Amniotic epithelial cell (primary cell): ENCODE data around the gene INSYN1.
"Not testable (repeated sequence)": the region's sequence is repeated elsewhere in the genome, so short reads cannot be mapped to it uniquely, and the experiment has no call there.

Source experiments
- DNase-seq: peaks from one replicate; pipeline ENCODE4 v3.0.0-alpha.2; 2010; ENCODE audit warnings: low read depth

Gene INSYN1

DNA sequence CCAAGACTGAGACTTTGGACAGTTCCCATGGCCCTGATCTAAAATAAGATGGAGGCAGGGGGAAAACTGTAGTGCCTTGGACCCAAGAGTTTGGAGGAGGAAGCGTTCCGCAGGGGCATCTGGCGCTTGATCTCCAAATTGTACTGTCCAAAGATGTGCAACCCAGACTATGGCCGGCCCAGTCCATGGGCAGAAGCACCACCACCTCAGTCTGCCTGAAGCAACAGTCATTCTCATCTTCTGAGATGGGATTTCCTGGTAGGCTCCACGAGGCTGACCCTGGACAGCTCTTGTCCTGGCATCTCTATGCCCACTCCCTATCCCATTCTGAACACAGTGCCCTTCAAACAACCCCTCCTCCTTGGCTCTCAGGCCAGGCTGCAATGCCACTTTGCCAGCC lies 3.6 kb downstream of the INSYN1 start:
- DNase-seq = no peak

DNA sequence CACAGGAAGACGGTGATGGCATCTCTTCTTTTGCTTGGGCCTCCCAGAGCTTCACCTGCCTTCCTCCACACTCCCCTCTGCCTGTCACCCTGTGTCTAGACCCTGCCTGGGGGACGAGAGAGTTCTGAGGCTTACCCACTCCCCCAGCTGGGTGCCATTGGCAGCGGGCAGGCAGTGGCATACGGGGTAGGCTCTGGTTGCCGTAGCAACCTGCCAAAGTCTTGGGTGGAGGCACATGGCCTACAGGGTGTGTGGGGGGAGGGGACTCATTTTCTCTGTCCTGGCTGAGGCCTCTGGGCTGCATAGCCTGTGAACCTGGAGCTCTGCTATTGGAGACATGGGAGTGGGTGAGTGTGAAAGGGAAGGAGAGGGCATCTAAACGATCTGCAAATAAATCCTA lies 4.4 kb downstream of the INSYN1 start:
- no peak for DNase-seq

DNA sequence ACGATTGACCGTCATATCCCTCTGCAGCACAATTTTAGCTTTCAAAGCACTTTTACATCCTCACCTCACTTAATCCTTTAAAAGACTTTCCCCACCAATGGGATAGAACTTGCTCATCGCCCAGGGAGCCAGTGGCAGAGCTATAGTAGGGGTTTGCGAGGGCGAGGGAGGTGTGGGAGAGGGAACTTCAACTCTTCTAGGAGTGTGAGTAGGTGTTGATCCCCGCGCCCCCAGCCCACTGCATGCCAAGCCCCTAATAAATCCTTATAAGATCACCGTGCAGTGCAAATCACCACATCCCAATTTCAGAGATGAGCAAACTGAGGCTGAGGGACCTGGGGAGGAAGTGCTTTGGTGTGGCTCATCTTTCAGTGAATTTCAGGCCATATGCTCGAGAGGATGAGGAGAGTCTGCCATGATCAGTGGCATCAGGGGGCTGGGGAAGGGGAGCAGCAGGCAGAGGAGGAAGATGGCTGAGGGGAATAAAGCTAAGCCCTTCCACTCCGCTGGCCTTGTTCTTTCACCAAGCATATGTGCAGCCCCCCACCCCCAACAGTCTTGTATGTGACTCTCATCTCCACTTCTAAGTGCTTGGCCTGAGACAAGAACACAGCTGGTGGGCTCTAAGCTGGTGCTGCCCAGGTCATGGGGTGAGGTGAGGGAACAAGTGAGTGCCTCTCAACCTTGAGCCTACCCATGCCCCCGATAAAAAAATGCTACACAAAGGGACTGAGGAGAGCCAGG lies 5.1 kb downstream of the INSYN1 start:
- no peak for DNase-seq

DNA sequence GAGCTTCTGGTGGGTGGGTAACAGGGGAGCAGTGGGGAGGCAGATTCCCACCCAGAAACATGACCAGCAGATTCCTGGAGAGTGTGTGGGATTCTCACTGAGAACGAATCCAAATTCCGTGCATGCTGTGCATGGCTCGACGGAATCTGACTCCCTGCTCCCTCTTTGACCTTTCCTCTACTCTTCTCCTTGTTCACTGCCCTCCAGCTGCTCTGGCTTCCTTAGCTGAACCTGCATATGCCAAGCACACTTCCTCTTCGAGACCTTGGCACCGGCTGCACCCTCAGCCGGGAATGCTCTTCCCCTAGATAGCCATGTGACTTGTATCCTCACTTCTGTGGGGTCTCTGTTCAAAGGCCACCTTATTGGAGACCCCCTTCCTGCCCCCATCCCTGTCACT lies 6.3 kb downstream of the INSYN1 start:
- no peak for DNase-seq

DNA sequence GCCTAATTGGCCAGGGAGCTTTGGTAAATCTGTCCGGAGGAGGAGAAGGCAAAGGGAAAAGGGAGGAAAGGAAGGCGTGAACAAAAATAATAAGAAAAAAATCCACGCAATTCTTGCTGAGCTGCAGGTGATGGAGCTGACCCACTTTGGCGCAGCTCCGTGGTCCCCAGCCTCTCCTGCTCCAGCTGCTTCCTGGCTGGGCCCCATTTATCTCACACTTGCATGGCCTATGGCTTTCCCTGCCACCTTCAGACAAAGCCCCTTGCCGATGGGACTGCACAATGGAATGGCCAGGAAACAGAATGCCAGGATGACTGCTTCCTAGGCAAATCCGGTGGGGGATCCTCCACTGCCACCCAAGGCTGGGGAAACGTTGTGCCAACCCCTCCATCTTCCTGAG lies 6.9 kb downstream of the INSYN1 start:
- DNase-seq = no peak

DNA sequence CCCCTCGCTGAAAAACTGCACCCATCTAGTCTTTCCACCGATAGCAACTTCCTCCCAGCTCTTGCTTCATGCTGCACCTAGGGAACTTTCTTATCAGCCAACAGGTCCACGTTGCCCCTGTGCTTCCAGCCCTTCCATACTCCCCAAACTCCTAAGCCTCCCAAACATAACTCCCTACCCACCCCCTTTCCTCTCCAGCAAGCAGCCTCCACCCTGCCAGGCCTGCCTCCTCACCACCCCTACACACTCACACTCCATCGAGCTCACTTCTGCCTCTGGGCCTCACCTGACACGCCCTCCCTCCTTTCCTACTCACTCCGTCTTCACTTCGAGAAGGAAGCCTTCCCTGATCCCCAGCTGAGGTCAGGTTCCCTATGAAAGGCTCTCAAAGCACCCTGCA lies 8.1 kb downstream of the INSYN1 start:
- no peak for DNase-seq

DNA sequence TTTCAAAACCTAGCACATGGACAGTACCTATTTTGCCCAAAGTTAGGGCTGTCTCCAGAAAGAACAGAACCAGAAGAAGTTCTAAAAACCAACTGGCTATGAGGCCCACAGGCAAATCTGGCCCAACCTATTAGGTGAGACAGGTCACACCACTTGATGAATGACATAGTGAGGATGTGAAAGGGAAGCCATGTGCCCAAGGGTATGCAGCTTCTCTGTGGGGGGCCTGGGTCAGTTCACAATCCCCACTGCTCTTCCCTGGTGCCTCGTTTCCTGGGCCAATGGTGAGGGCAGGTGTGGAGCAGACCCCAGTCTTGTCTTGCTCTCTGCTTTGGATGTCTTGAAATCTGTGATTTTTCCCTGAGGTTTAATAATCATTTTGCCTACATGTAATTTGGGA lies 8.9 kb downstream of the INSYN1 start:
- DNase-seq = no peak

DNA sequence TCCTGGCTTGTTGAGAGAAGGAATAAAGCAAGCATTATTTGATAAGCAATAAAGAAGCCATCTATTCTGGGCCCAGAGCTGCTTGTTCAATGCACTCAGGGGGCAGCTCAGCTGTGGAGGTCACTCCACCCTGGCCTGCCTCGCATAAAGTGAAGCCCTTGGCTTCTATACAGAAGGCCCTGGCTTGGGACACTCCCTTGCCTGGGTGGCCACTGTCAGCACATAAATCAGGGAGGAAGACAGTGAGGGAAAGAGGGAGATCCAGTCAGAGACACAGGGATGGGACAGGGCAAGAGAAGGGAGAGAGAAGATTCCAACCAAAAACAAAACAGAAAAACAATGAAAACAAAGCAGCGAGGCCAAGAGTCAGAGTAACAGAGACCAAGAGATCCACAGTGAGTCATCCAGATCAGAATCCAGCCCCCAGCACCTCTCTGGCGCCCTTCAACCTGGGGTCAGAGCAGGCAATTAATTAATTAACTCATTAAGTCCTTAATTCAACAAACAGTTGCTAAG lies 11.8 kb downstream of the INSYN1 start:
- DNase-seq = no peak

DNA sequence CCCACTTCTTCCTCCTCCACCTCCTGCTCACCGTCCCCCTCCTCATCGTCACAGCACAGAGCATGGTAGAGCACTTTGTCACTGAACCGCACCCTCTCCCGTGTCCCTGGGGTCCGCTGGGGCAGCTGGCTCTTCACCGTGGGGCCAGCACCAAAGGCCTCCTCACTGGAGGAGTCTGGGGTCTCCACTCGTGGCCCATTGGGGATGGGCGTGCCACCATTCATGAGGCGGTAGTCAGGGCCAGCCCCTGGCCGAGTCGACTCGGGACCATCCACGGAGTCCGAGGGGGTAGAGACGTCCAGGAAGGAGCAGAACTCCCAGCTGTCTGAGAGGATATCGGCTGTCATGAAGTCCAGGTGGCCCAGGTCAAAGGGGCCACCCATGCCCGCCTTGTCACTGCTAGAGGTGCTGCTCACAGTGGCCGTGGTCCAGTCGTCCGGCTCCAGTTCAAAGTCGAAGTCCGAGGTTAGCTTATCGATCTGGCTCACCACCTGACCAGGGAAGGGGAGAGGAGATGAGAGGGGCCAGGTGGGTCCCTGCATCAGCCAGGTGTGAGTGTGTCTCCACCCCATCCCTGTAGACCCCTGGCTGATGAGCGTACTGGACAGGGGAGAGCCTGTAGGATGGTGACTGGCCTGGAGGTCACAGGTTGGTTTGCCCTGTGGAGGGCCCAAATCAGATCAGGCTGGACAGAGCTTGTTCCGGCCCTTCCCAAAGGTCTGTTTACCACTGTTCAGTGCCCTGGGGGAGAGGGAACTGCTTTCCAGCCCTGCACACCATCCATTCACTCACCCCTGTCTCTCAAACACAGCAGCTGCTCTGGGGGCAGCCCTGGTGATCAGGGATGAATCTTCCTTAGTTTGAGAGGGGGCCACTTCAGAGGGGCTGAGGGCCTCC lies 12.8 kb downstream of the INSYN1 start:
- DNase-seq = no peak

DNA sequence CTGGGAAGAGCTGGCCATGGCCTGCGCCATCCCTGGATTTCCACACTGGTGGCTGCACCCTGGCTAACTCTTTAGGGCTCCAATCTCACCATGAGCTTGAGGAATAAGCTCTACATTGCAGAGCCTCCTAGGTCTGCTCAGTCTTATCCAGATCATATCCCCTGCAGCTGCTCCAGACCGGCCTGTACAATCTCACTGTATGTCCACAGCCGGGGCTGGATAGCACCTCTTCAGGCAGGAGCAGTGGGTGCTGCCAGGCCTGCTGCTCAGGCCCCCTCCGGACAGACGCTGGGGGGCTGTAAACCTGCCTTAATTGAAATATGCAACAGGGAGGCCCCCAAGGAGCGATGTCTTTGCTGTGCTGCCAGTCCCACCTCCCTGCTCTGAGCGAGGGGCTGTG lies 15.6 kb downstream of the INSYN1 start:
- DNase-seq = no peak

DNA sequence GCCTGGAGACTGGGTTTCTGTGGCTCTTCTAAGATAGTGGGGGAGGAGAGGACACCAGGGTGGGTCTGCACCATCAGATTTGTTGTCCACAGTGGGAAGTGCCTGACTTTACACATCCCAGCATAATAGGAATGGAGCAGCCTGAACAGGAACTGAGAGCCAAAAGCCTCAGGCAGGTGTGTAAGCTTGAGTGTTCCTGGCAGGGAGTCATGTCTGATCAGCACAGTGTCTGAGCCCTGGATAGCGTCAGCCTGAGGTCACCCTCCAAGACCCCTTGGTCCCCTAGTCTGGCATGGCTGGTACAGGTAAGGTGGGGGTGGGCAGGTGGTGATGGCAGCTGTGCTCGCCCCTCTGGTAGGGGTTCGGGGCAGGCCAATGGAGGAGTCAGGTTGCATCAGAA lies 20.2 kb downstream of the INSYN1 start:
- DNase-seq = no peak

DNA sequence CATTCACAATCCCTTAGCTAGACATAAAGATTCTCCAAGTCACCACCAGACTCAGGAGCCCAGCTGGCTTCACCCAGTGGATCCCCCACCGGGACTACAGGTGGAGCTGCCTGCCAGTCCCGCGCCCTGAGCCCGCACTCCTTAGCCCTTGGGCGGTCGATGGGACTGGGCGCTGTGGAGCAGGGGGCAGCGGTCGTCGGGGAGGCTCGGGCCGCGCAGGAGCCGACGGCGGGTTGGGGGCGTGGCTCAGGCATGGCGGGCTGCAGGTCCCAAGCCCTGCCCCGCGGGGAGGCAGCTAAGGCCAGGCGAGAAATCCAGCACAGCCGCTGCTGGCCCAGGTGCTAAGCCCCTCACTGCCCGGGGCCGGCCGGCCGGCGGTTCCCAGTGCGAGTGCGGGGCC lies 21.1 kb downstream of the INSYN1 start:
- not testable (repeated sequence) for DNase-seq

DNA sequence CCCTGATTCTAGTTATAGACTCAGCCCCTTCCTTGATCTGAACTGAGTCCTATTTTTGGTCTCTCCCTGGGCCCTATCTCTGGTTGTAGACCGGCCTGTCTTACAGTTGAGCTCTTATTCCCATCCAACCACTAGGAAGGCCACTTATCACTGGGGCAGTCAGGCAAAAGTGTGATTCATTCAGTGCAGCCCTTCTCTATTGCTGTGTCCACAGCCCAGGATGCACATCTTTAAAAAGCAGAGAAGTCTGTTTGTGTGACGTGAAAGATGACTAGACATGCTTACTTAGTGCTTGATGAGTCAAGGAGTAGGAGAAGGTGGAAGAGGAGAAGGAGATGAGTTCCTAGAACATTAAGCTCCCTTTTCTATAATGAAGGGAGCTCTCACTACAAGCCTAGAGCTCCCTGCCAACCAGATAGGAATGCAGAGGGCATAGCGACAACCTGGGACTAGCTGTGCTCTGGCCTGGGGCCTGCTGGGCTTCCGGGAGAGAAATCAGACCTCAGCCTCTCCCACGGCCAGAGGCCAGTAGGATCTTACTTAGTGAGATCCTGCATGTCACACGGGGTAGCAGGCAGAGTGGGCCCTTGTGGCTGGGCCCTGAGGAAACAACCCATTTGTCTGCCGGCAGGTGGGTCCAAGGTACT lies 25.7 kb downstream of the INSYN1 start:
- DNase-seq = peak; percentile 92

DNA sequence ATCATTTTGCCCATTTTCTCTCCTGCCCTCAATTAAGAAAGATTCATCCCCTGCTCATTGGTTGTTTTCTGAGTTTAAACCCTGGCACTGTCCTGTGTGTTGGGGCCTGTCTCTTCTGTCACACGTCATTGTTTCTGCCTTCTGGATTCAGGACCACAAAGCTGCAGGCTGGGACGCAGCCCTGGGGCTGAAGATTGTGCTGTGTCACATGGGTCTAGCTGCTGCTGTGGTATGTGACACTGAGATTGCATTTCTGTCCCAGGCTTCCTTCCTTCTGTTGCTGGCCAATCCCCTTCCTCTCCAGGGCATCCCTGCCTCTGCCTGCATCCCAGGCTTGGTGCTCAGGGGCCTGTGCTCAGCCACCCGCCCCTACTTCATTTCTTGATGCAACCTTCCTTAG lies 28.9 kb downstream of the INSYN1 start:
- DNase-seq = no peak

DNA sequence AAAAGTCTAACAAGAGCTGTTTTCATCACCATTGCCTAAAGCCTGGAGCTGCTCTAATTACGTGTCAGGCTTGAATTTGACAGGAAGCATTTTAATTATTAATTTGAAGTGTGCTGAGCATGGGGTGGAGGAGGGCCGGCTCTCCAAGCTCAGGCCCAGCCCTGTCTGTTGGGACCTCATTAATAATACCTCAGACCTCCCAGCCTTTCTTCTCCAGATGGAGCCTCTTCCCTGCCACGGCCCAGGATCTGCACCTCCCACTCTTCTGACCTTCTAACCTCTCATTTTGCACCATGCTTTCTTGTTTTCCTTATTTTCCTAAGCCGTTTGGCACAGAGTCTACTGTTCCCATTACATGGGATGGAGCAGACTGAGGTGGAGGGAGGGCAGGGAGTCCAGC lies 30.0 kb downstream of the INSYN1 start:
- no peak for DNase-seq

DNA sequence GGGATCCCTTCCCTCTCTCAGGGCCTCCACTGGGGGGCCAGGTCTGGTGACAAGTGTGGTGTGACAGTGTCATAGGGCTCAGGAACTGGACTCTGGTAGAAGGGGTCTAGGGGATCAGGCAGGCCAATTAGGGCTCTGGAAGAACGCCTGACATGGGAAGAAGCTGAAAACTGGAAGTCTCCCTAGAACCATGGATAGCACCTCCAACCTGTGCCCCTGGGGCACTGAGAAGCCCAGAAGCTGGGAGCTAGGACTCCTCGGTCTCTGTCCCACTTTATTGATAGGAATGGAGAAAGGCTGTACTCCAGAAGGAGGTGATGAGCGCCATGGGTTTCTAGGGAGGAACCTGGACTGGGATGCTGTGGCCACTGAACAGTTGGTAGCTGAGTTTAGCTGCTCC lies 30.7 kb downstream of the INSYN1 start:
- no peak for DNase-seq

DNA sequence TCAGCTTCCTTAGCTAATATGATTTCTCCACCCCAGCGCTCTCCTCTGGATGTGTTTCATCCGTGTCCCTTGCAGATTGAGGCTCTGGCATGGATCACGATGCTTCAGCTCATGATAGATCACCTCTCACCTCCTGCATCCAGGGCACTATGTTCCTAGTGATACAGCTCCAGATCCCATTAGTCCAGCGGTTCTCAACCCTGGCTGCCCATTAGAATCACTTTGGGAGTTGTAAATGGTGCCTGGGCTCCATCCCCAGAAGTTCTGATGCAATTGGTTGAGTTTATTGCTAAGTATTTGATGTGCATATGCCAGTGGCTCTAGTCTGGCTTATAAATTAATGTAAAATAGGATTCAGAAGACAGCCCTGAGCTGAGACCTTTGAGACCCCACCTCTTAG lies 34.5 kb downstream of the INSYN1 start:
- no peak for DNase-seq

DNA sequence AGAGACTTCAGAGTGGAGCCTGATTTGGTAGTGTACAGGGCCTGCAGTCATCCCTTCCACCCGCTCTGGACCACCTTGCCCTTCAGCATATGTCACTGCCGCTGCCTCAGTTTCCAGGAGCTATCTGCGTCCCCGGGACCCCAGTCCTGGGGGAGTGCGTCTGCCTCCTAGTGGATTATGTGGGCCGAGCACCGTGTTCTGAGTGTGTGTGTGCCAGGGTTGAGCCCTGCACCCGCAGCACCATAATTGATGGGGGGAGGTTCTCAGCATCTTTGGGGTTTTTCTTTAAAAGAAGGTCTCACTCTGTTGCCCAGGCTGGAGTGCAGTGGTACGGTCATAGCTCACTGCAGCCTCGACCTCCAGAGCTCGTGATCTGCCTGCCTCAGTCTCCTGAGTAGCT lies 35.3 kb downstream of the INSYN1 start:
- no peak for DNase-seq

DNA sequence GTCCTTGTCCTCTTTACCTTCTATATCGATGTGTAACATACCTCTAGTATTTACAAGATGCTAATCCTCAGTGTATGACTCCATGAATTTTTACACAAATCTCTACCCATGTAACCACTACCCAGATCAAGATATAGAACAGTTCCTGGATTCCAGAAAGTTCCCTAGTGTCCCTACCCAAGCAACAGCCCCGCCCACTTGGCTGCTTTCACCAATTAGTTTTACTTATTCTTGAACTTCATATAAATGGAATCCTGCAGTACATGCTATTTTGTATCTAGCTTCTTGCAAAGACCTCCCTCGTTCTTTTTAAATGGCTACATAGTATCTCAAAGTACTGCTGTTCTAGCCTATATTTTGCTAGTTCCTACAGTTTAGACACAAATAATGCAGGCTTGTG lies 35.9 kb downstream of the INSYN1 start:
- no peak for DNase-seq

DNA sequence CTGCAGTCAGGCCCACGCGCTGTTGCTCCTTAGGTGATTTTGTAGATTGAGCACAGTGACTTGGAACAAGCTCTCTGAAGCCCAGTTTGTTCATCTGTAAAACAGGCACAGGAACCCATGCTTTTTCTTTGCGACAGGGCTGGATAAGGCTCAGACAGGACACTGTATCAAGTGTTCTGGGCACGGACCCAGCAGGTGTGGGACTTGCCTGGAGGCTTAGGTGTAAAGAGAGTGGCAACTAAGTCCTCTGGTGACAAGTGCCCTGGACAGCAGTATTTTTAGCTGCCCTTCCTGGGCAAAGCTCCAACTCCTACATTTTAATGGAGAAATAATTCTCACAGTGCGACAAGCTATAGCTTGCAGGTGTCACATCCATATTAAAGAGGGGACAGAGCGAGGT lies 36.7 kb downstream of the INSYN1 start:
- DNase-seq = no peak

DNA sequence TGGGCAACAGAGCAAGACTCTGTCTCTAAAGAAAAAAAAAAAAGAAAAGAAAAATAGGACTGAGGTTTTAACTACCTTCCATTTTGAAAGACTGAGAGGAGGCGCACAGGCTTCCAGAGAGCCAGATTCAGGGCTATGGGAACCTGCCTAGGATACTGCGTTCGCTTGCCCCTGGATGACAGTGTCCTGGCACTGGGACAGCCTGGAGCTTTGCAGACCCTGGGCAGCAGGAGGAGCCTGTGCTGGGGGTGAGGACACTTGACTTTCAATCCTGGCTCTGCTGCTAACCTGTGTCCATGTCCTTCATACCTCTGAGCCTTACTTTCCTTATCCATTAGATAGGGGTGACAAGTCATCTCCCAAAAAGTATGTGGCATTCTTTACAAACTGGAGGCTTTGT lies 37.7 kb downstream of the INSYN1 start:
- no peak for DNase-seq

DNA sequence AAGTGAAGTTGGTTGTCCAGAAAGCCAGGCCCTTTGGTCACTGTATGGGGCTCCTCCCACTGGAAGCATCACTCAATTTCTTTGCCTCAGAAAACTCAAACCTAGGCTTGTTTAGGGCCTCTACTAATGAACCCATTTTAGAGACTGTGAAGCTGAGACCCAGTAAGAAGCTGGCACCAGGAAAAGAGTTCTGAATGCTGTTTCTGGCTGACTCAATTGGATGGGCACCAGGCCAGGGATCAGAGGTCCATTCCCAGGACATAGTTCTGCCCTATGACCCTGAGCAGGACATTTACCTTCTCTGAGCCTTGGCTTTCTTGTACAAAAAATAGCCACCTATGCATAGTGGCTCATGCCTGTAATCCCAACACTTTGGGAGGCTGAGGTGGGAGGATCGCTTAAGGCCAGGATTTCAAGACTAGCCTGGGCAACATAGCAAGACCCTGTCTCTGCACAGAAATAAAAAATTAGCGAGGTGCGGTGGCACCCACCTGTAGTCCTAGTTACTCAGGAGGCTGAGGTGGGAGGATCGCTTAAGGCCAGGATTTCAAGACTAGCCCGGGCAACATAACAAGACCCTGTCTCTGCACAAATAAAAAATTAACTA lies 38.4 kb downstream of the INSYN1 start:
- DNase-seq = no peak
